ENCODE measurements around the gene MAGEA9B.
"Not testable (repeated sequence)": the region's sequence is repeated elsewhere in the genome, so short reads cannot be mapped to it uniquely, and the experiment has no call there.

The MAGEA9B gene

DNA sequence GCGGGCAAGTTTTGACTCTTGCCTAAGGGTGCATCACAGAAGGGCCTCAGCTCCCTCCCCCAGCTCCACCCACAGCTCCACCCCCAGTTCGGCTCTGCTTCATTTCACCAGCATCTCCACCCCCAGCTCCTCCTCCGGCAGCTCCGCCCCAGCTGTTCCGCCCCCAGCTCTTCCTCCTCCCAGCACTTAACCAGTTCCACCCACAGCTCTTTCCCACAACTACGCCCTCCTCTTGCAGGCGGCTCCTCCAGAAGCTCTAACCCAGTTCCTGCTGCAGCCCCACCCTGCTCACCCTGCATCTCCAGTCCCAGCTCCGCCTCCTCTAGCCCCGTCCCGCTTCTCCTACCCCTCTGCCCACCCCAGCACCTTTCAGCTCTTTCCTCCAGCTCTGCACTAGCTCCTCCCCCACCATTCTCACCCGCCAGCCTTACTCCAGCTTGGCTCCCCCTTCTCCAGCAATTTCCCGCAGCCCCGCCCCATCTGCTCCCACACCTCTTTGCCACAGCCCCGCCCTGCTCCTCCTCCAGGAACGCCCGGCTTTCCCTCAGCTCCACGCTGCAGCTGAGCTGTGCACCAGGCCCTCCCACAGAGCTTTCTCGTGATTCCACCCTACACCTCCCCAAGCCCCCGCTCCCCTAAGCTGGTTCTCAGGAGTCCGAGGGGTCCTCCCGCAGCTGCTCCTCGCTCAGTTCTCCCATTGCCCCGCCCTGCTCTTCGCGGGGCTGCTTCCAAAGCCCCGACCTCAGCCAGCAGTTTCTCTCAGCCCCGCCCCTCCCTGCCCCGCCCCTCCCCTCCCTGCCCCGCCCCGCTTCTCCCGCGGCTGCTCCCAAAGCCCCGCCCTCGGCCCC, 47.8 kb downstream of the MAGEA9B start:
- in situ Hi-C loops (cut with MboI; ENCODE audit: low sequenced_read_pairs): no loop called here

DNA sequence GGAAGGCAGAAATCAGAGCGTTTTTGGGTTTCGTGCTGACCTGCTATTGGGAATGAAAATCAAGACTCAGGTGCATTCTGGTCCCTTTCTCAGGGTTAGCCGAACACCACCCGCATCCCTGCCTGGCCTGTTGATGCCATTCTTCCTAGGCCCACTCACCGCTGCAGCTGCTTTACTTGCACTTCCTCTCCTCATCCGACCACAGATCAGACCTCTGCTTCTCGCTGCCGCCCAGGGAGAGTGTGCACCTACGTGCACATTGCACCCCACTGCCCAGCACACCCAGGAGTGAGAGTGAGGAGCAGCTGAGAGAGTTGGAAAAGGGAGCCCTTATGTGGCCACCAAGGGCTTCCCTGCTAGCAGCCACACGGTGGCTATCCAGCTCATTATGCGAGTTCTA, 49.8 kb downstream of the MAGEA9B start:
- in situ Hi-C loops (cut with MboI; ENCODE audit: low sequenced_read_pairs): not testable (repeated sequence)

- in situ Hi-C loops (cut with MboI; ENCODE audit: low sequenced_read_pairs): not testable (repeated sequence)
Measured at GRCh38 chrX:149534926-149535602, 52.2 kb downstream of the MAGEA9B start.

DNA sequence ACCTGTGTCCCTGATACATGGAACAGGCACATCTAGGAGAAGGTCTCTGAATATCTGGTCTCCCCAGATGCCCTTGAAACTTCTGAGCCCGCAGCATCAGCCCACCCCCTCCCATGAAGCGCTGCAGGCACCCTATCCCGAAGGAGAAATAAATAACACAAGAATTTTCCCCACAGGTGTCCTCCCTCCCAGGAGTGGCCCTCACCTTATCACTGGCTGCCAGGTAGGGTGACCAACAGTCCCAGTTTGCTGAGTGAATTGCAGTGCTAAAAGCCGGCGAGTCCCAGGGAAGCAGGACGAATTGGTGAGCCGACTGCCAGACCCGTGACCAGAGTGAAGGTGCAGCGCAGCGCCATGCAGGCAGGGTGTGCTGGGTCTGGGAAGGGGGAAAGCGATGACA, 53.3 kb downstream of the MAGEA9B start:
- in situ Hi-C loops (cut with MboI; ENCODE audit: low sequenced_read_pairs): not testable (repeated sequence)

DNA sequence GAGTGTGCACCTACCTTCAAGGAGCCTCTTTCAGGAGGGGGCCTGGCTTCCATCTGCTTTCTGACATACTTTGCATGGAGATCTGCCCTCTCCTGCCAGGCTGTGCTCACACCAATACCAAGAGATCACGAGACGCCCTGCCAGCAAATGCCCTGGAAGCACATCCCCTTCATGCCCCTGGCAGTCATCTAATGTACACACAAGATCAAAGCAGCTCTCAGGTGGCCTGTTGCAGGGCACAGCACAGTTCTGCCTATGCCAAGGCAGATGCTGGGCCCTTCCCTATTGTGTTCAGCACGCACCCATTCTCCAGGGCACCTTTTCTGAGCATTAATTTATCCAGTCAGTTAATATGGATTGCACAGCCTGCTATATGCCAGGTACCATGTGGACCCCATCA, 54.4 kb downstream of the MAGEA9B start:
- in situ Hi-C loops (cut with MboI; ENCODE audit: low sequenced_read_pairs): not testable (repeated sequence)
